Spinal cord (tissue), 10 donors: Measurements from ENCODE around the gene NF1. TPM values are rescaled to one million over a fixed set of nuclear protein-coding genes. Genes with fewer than 3 reads are reported as not detected.
A peak's percentile ranks its signal among the peaks of the same experiment; 100 is the strongest.

Experiments used
- DNase-seq, 6 donors: peaks; one replicate each; pipeline versions ENCODE4 v3.0.0 to v3.0.0-alpha.2; 2013 to 2015; ENCODE audit warnings: low spot score in 6 of 6, low read depth in 4 of 6
- H3K27ac ChIP-seq: one replicate; pipeline ENCODE4 v1.5.1; 2013; ENCODE audit warnings: low read depth, low read length, control low read depth
- H3K27me3 ChIP-seq: one replicate; pipeline ENCODE4 v1.6.1; 2013; ENCODE audit warnings: low read length; ENCODE audit not compliant: control insufficient read depth, insufficient read depth
- H3K36me3 ChIP-seq: one replicate; pipeline ENCODE4 v1.6.1; 2013; ENCODE audit warnings: low read length; ENCODE audit not compliant: control insufficient read depth, insufficient read depth
- H3K4me1 ChIP-seq: one replicate; pipeline ENCODE4 v1.6.1; 2013; ENCODE audit warnings: low read length; ENCODE audit not compliant: control insufficient read depth, insufficient read depth
- H3K4me3 ChIP-seq: one replicate; pipeline ENCODE4 v1.5.1; 2013; ENCODE audit warnings: low read depth, low read length, control low read depth
- H3K9me3 ChIP-seq: one replicate; pipeline ENCODE4 v1.6.1; 2013; ENCODE audit warnings: low read length; ENCODE audit not compliant: control insufficient read depth, insufficient read depth
- WGBS: methylation state at CpG from one replicate; pipeline ENCODE4 v1.1.5; 2013; ENCODE audit warnings: missing lambda C conversion rate; ENCODE audit not compliant: insufficient coverage; 5-methylcytosine and 5-hydroxymethylcytosine counted together
- polyA plus RNA-seq, 2 donors: library from polyadenylated mRNA; unstranded; fragments of 120-200 nt; gene quantifications; one replicate each; pipeline ENCODE4 v1.2.1, GENCODE V29; 2013; ENCODE audit not compliant: insufficient read length in 2 of 2
- total RNA-seq, 2 donors: library from RNA; depleted of rRNA in 1 of 2; stranded (reverse); fragments of 120-200 nt in 1 of 2; fragments of >200 nt in 1 of 2; gene quantifications; one replicate each; pipeline versions ENCODE4 v1.2.3 to v1.2.4, GENCODE V29; 2013 to 2014
- donor health status: healthy.

The NF1 gene
- total and polyA plus RNA-seq, 4 donors, result 41.1 to 140 (median 54.9) TPM

DNA sequence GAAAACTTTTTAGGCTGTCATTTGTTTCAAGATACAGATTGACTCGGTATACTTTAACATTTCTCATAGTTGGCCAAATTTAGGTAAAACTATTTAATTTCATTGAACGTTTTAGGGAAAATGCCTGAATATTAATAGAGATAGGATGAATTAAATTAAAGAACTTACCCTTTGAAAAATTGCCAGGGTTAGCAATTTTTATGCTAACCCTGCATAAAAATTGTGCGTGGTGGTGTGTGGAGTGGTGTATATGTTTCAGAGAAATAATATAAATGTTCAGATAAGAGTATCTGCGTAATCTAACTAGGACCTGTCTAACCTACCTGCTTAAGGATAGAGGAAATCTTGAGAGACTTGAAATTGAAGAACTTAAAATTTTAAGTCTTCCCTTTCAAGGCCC is 21.4 kb downstream of the NF1 start:
- Histone ChIP-seq H3K27me3 (no peaks in the 10 kb centered on the region), H3K36me3 (no peaks in the 10 kb centered on the region), H3K4me3 (no peak overlapping the region), H3K27ac (no peak overlapping the region), H3K4me1 (no peaks in the 10 kb centered on the region), H3K9me3 (no peaks in the 10 kb centered on the region)
- no CpG with 5 or more reads among the region's 4 CpGs for WGBS
- DNase-seq, result no peak

DNA sequence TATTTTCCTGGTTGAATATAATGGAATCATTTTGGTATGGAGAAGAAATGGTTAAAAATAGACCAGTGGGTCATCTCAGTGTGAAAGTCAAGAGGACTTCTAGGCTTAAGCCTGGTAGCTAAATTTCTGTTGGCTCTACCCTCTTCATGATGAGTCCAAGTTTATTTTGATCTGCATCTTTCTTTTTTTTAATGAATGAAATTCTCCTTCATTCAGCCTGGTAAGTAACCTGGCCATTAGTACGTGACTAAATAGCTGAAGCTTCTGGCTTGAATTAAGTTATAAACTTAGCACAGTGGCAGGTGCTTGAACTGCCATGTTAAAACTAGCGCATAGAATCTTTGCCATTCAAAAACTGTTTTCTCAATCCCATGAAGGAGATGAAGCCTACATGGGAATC is 28.0 kb downstream of the NF1 start:
- no peak for DNase-seq
- Histone ChIP-seq H3K4me1 (no peaks in the 10 kb centered on the region), H3K4me3 (no peak overlapping the region), H3K9me3 (no peaks in the 10 kb centered on the region), H3K27ac (no peak overlapping the region), H3K36me3 (no peaks in the 10 kb centered on the region), H3K27me3 (no peaks in the 10 kb centered on the region)
- no CpG with 5 or more reads among the region's 2 CpGs for WGBS

DNA sequence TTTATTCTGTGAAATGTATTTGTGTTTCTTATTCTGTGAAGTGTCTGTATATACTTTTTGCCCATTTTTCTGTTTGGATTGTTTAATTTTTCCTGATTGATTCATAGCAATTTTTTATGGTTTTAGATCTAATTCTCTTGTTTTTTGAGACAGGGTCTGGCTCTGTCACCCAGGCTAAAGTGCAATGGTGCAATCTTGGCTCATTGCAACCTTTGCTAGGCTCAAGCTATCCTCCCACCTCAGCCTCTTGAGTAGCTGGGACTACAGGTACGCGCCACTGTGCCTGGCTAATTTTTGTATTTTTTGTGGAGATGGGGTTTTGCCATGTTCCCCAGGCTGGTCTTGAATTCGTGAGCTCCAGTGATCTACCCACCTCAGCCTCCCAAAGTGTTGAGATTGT is 31.5 kb downstream of the NF1 start:
- H3K36me3 ChIP-seq, result peaks cover 9% of the 10 kb centered on the region
- no peak overlapping the region for H3K27ac ChIP-seq
- no peak overlapping the region for H3K4me3 ChIP-seq
- H3K4me1 ChIP-seq, result peaks cover 6% of the 10 kb centered on the region
- no peaks in the 10 kb centered on the region for H3K27me3 ChIP-seq
- no CpG with 5 or more reads among the region's 3 CpGs for WGBS
- DNase-seq, result no peak
- H3K9me3 ChIP-seq, result no peaks in the 10 kb centered on the region

DNA sequence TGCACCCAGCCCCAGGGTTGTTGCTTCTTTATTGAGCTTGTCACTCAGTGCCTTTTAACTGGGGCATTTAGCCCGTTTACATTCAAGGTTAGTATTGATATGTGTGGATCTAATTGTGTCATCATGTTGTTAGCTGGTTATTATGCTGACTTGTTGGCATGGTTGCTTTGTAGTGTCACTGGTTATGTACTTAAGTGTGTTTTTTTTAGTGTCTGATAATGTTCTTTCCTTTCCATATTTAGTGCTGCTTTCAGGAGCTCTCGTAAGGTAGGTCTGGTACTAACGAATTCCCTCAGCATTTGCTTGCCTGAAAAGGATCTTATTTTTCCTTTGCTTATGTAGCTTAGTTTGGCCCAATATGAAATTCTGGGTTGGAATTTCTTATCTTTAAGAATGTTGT is 33.5 kb downstream of the NF1 start:
- H3K9me3 ChIP-seq, result no peaks in the 10 kb centered on the region
- H3K4me1 ChIP-seq, result peaks cover 6% of the 10 kb centered on the region
- H3K4me3 ChIP-seq, result no peak overlapping the region
- H3K27me3 ChIP-seq, result no peaks in the 10 kb centered on the region
- 80% methylated on average over 1 of the region's 3 CpGs for WGBS
- no peak overlapping the region for H3K27ac ChIP-seq
- DNase-seq, result no peak
- H3K36me3 ChIP-seq, result peaks cover 9% of the 10 kb centered on the region

DNA sequence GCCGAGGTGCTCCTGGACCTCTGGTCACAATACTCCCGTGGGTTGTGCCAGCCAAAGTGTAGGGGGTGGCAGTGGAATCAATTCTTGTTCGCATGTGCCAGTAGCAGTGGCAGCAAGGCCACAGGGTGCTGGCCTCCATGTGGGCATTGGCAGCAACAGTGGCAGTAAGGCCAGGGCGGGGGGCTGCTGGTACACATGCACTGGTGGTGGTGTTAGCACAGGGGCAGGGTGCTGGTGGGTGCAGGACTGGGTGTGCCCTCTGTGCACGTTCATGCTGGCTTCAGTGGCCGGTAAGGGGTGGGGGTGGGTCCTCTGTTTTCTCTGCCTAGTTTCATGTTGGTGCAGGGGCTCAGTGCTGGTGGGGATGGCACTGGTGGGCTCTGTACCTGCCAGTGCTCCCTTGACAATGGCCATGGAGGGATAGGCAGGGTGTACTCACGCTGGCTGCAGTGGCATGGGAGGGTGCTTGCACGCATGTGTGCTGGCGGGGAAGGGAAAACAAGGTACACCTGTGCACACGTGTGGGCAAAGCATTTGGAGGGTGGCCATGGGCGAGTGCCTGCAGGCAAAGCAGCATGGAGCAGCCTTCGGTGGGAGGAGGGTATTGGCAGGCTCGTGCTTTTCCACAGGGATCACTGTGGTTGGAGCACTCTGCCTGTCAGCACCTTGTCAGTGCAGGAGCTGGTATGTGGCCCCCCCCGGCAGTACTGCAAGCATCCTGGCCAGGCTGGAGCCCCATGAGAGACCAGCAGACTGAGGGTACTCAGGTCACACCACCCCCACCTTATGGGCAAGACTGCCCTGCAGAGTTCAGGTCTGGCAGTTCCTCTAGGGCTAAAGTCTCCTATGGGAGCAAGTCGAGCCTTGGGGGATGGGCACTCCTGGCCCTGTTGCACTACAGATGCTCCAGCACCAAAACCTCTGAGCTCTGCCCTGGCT is 35.8 kb downstream of the NF1 start:
- no peak overlapping the region for H3K4me3 ChIP-seq
- no peaks in the 10 kb centered on the region for H3K27me3 ChIP-seq
- no peak for DNase-seq
- H3K9me3 ChIP-seq, result no peaks in the 10 kb centered on the region
- no peak overlapping the region for H3K27ac ChIP-seq
- WGBS, result 81% methylated on average over 15 of the region's 15 CpGs
- peaks cover 9% of the 10 kb centered on the region for H3K36me3 ChIP-seq
- peaks cover 6% of the 10 kb centered on the region for H3K4me1 ChIP-seq

DNA sequence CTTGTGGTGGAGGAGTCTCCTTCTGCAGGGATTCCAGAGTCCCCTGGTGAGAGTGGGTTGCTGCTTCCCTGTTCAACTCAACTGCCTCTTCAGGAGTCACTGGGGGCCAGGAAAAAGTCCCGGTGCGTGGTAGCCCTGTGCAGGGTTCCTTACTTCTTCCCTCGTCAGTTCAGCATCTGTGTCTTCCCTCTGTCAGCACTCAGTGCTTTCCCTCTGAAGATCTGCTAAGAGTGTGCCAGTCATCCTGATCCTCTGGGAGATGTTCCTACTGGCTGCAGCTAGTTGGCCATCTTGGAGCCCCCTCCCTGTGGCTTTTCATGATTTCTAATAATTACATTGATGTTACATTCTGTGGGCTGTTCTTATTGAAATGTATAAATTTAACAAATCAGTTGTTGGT is 36.5 kb downstream of the NF1 start:
- H3K36me3 ChIP-seq, result peaks cover 9% of the 10 kb centered on the region
- no peak overlapping the region for H3K4me3 ChIP-seq
- H3K9me3 ChIP-seq, result no peaks in the 10 kb centered on the region
- H3K4me1 ChIP-seq, result peaks cover 6% of the 10 kb centered on the region
- H3K27ac ChIP-seq, result no peak overlapping the region
- no peaks in the 10 kb centered on the region for H3K27me3 ChIP-seq
- 88% methylated on average over 3 of the region's 3 CpGs for WGBS
- DNase-seq, result no peak

DNA sequence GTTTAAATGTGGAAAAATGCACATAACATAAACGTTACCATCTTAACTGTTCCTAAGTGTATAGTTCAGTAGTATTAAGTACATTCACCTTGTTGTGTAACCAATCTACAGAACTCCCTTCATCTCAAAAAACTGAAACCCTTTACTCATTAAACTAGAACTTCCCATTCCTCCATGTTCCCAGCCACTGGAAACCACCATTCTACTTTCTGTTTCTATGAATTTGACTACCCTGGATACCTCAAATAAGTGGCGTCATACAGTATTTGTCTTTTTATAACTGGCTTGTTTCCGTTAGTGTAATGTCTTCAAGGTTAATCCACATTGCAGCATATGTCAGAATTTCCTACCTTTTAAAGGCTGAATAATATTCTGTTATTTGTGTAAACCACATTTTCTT is 38.2 kb downstream of the NF1 start:
- Histone ChIP-seq H3K4me1 (peaks cover 6% of the 10 kb centered on the region), H3K27me3 (no peaks in the 10 kb centered on the region)
- WGBS, result no CpG with 5 or more reads among the region's 3 CpGs

DNA sequence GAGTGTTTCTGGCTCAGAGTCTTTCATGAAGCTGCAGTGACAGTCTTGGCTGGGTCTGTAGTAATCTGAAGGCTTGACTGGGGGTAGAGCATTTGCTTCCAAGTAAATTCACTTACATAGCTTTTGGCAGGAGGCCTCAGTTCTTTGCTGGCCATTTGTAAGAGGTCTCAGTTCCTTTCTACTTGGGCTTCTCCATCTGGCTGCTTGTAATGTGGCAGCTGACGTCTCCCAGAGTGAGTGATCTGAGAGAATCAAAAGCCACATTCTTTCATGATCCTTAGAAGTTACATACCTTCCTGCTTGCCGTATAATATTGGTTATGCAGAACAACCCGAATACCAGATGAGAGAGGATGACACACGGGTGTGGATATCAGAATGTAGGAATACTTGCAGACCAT is 39.8 kb downstream of the NF1 start:
- H3K36me3 ChIP-seq, result peaks cover 15% of the 10 kb centered on the region
- no CpG with 5 or more reads among the region's 4 CpGs for WGBS
- H3K27me3 ChIP-seq, result no peaks in the 10 kb centered on the region
- DNase-seq, result peak in 1 of 6 donors; percentile 15
- no peak overlapping the region for H3K27ac ChIP-seq
- H3K9me3 ChIP-seq, result no peaks in the 10 kb centered on the region
- no peak overlapping the region for H3K4me3 ChIP-seq
- peaks cover 6% of the 10 kb centered on the region for H3K4me1 ChIP-seq

More for the DNA sequence above, 38.2 kb downstream of the NF1 start:
- Histone ChIP-seq H3K9me3 (no peaks in the 10 kb centered on the region), H3K27ac (no peak overlapping the region), H3K36me3 (peaks cover 9% of the 10 kb centered on the region), H3K4me3 (no peak overlapping the region)
- DNase-seq, result no peak

DNA sequence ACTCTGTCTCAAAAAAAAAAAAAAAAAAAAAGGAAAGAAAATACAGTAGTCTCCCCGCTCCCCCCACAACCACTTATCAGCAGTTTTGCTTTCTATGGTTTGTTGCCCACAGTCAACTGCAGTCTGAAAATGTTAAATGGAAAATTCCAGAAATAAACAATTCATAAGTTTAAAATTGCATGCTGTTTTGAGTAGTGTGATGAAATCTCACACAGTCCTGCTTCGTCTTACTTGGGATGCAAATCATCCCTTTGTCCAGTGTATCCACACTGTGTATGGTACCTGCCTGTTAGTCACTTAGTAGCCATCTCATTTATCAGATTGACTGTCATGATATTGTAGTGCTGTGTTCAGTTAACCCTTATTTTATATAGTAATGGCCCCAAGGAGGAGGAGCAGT is 41.5 kb downstream of the NF1 start:
- H3K9me3 ChIP-seq, result no peaks in the 10 kb centered on the region
- no peaks in the 10 kb centered on the region for H3K27me3 ChIP-seq
- DNase-seq, result no peak
- no peaks in the 10 kb centered on the region for H3K4me1 ChIP-seq
- H3K4me3 ChIP-seq, result no peak overlapping the region
- no CpG with 5 or more reads among the region's 2 CpGs for WGBS
- no peak overlapping the region for H3K27ac ChIP-seq
- H3K36me3 ChIP-seq, result peaks cover 5% of the 10 kb centered on the region

DNA sequence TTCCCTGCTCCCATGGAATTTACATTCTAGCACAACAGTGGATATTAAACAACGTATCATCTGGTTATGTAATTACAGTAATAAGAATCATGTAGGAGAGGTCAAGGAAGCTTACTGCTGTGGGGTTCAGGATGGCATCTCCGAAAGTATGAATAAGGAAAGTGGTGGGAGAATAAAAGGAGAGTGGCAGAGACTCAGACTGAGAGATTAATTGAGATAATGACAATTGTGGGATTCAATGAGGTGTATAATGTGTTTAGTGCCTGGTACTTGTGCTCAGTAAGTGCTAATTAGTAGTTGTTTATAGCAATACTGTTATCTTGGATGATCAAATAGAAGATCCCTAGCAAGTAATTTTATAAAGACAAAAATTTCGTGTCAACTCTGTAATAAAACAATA is 45.3 kb downstream of the NF1 start:
- no peaks in the 10 kb centered on the region for H3K27me3 ChIP-seq
- 92% methylated on average over 1 of the region's 3 CpGs for WGBS

More for the DNA sequence above, 45.3 kb downstream of the NF1 start:
- no peaks in the 10 kb centered on the region for H3K9me3 ChIP-seq
- H3K4me3 ChIP-seq, result no peak overlapping the region
- no peaks in the 10 kb centered on the region for H3K4me1 ChIP-seq
- no peak overlapping the region for H3K27ac ChIP-seq
- peaks cover 5% of the 10 kb centered on the region for H3K36me3 ChIP-seq
- peak in 1 of 6 donors; percentile 63 for DNase-seq
